ENCODE measurements around the gene GSC2.

- TF ChIP-seq SUZ12 (IDR thresholded peaks at IDR 0.05; ENCODE audit: extremely low read depth, insufficient read depth, insufficient read length) (no peak), YY1 (IDR thresholded peaks at IDR 0.05; ENCODE audit: insufficient read depth, insufficient read length) (no peak)
Measured at GRCh38 chr22:19128009-19128401, 22.1 kb downstream of the GSC2 start.

Data from NT2/D1 (cell line).